Putamen (tissue), 1 donor: ENCODE data around the gene ZNF318.
"Not testable (repeated sequence)": the region's sequence is repeated elsewhere in the genome, so short reads cannot be mapped to it uniquely, and the experiment has no call there.

Source experiments
- DNase-seq: peaks from one replicate; pipeline ENCODE4 v3.0.0-alpha.2; 2016; ENCODE audit warnings: low spot score

Gene ZNF318

GRCh38 chr6:43335469-43335868, 34.0 kb downstream of the ZNF318 start:
- DNase-seq = no peak

- DNase-seq = no peak
Measured at GRCh38 chr6:43334466-43335095, 34.9 kb downstream of the ZNF318 start.

- no peak for DNase-seq
Measured at GRCh38 chr6:43331891-43332290, 37.6 kb downstream of the ZNF318 start.

- DNase-seq = no peak
Measured at GRCh38 chr6:43331470-43331869, 38.0 kb downstream of the ZNF318 start.

- no peak for DNase-seq
Measured at GRCh38 chr6:43328528-43328927, 40.9 kb downstream of the ZNF318 start.

DNA sequence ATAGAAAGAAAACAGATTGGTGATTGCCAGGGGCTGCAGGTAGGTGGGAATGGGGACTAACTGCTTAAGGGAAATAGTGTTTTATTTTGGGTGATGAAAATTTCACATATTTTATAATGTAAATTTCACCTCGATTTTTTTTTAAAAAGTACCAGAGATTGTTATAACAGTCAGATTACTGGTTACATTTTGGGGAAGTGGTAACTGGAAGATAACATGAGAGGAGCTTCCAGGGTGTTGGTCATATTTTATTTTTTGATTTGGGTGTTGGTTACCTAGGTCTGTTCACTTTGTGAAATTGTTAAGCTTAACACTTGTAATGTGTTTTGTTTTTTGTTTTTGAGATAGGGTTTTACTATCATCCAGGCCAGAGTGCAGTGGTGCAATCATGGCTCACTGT, 43.6 kb downstream of the ZNF318 start:
- no peak for DNase-seq

- DNase-seq = no peak
Measured at GRCh38 chr6:43318011-43318410, 51.4 kb downstream of the ZNF318 start.

- DNase-seq = no peak
Measured at GRCh38 chr6:43313813-43314212, 55.6 kb downstream of the ZNF318 start.

DNA sequence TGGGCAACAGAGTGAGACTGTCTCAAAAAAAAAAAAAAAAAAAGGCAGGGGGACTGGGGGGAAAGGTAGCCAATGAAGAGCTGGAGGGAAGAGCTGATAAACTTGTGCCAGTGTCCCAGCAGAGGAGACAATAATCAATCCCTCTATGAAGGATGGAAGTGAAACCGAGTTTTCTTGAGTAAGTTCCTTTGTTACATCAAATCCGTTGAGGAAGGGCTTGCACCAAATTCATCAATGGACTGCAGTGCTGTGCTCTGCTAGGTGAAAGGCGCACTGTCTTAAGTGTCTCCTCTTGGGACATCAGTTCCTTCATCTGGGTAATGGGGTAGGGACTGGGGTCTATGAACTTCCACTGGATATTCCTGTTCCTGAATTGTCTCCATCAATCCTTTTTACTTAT, 57.8 kb downstream of the ZNF318 start:
- DNase-seq = no peak

DNA sequence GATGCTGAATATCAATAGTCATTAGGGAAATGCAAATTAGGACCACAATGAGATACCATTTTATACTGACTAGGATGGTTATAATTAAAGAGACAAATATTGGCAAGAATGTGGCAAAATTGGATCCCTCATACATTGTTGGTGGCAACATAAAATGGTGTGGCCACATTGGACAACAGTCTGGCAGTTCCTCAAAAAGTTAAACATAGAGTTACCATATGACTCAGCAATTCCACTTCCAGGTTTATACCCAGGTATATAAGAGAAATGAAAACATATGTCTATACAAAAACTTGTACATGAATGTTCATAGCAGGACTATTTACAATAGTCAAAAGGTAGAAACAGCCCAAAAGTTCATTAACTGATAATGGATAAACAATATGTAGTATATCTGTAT, 58.8 kb downstream of the ZNF318 start:
- no peak for DNase-seq

- DNase-seq = no peak
Measured at GRCh38 chr6:43310134-43310533, 59.3 kb downstream of the ZNF318 start.

DNA sequence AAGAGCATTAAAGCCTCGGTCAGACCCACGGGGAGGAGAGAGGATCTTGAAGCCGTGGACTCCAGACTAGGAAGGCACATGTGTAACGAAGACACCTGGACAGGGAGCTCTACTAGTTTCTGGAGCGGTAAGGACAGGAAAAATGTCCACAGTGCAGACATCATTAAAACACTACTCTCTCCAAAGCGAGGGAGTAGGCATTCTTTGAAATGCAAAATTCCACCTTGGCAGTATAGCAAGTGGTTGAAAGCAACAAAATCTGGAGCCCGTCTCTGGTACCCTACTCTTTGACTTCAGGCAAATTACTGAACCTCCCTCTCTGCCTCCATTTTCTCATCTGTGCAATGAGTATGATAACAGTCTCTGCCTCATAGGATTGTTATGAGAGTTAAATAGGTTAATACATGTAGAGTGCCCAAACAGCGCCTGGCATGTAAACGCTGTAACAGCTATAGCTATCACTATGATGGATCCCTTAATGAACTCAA, 60.4 kb downstream of the ZNF318 start:
- no peak for DNase-seq

DNA sequence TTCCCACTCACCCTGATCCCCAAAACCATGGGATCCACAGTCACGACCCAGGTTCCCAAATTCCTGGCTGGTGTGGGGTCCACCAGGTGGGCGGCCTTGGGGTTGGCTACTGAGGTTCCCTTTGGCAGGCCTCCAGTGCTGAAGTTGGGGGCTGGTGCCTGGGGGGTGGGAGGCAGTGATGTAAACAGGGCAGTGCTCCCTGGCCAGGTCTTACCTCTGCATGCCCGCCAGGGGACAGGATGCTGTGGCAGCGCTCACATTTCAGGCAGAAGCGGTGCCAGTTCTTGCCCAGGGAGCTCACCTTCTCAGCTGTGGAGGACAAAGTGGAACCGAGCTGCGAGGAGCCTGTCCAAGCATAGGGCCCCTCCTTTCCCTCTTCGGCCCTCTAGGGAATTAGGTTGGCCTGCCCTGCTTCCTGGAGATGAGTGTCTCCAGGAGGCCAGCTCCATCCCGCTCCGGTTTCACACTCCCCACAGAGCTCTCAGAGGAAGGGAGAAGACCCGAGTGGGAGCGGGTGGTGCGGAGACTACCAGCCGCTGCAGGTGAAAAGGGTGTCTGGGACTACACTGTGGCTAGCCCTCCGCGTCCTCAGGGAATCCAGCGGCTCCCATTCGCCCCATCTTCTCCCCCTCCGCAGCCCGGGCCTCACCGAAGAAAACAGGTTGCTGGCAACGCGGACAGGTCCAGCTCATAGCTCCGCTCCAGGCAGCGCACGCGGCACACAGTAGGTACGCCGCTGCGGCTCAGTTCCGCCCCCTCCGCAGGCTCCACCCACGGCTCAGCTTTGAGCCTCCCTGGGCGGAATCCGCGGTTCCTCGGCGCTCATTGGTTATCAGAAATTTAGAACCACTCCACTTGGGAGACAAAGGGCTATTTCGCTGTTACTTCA, 61.1 kb downstream of the ZNF318 start, which contains the start of gene CRIP3:
TSS of gene CRIP3 (minus strand) at position 726 of the 889 bp plus-strand sequence. CDS start at position 692, 34 bp downstream.
- no peak for DNase-seq

DNA sequence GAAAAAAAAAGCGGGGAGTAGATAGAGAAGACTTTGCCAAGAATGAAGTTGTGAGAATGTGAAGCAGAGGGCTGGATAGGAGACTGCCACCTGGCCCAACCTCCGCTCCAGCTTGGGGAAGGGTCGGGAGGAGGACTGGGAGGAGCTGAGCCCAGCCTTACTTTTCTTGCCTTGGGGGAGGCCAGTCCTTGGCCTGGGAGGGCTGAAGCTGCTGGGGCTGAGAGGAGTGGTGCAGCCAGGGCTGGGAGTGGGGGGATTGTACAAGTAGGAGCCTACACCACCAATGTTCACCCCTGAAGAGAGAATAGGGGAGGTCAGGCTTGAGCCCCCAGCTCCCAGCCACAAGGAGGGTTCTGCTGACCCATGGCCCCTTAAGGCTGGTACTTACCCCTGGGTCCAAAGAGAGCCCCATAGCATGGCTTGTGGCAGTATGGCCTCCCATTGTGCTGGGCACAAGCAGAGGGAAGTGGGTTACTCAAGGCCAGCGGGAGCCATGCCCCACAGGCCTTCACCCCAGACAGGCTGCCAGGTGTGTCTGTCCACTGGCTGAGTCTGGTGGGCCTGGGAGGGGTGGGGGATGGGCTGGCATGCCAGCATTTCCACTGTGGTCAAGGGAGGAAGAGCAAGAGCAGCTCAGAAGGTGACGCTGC, 61.9 kb downstream of the ZNF318 start:
- DNase-seq = no peak

GRCh38 chr6:43306086-43306485, 63.4 kb downstream of the ZNF318 start:
- no peak for DNase-seq

DNA sequence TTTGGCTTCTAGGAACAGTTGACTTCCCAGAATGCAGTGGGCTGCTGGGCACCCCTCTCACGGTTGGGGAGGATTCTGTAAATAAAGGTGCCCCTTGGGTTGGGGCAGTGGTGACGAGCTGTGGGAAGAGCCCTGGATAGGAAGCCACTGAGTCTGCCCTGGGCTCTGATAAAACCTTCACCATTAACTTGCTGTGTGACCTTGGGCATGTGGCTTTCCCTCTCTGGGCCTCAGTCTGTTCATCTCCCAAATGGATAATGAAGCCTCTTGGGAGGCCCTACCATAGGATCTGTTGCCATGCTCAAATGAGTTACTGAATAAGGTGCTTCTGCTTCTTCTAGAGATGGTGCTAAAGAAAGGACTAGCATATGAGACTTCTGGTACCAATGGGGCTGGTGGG, 64.6 kb downstream of the ZNF318 start:
- DNase-seq = no peak

DNA sequence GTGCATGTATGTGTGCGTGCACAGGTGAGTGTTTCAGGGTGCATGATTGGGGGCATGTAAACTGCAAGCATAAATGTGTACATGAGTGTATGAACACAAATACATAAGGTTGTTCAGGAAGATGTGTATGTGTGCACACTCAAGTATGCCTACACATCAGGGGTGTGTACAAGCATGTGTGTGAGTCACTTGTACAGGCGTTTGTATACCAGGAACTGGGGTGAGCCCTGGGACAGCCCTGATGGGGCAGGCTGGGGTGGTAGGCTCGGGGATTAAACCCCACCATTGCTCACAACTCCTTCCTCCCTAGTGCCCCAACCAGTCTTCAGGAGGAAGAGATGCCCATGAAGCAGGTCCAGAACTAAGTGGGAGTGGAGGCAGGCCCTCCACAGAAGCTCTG, 65.1 kb downstream of the ZNF318 start:
- no peak for DNase-seq

GRCh38 chr6:43303751-43304331, 65.6 kb downstream of the ZNF318 start:
- no peak for DNase-seq

DNA sequence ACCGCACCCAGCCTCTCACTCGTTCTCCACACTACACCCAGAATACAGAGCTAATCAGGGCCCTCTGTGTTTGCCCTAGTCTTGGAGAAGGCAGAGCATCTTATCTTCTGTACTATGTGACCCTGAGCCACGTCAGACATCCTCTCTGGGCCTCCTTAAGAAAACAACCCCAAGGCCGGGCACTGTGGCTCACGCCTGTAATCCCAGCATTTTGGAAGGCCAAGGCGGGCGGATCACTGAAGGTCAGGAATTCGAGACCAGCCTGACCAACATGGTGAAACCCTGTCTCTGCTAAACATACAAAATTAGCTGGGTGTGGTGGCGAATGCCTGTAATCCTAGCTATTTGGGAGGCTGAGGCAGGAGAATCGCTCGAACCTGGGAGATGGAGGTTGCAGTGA, 66.4 kb downstream of the ZNF318 start:
- DNase-seq = not testable (repeated sequence)

DNA sequence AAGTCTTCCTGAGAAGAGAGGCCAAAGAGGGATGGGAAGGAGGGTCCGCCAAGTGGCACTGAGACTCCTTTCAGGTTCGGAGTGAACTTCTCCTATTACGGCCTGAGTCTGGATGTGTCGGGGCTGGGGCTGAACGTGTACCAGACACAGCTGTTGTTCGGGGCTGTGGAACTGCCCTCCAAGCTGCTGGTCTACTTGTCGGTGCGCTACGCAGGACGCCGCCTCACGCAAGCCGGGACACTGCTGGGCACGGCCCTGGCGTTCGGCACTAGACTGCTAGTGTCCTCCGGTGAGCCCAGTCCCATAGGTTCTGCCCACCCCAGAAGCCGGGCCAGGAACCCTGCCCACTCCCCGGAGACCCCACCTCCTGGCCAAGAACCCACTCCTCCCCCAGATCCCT, 67.3 kb downstream of the ZNF318 start:
- no peak for DNase-seq

GRCh38 chr6:43301081-43301870, 68.2 kb downstream of the ZNF318 start:
- DNase-seq = no peak
